OCI-LY7 (cell line): ENCODE results near the gene OASL. TPM values are rescaled to one million over a fixed set of nuclear protein-coding genes. Genes with fewer than 3 reads are reported as not detected.
A peak's percentile ranks its signal among the peaks of the same experiment; 100 is the strongest.

Source experiments
- Bru-seq: library from RNA; stranded (reverse); fragments of 400-500 nt; gene quantifications from one replicate; lab custom pipeline; 2021; lab: Mats Ljungman, UMichigan
- BruChase-seq, 2 experiments: library from RNA; stranded (reverse); fragments of 400-500 nt; gene quantifications; one replicate each; lab custom pipeline; 2021; lab: Mats Ljungman, UMichigan
- BruUV-seq: library from RNA; stranded (reverse); fragments of 400-500 nt; replicated peaks from 2 replicates; lab custom pipeline; 2021; lab: Mats Ljungman, UMichigan
- CTCF ChIA-PET: fragments of 300-600 bp; sonication (Branson Sonifier 250); formaldehyde crosslinking; loops from one replicate; lab custom pipeline; 2022; ENCODE audit warnings: antibody characterized with exemption; ENCODE audit not compliant: unreplicated experiment; lab: Charles Lee
- POLR2A ChIA-PET: fragments of 300-600 bp; sonication (Branson Sonifier 250); formaldehyde crosslinking; loops from one replicate; lab custom pipeline; 2022; ENCODE audit warnings: antibody characterized with exemption; lab: Charles Lee
- DNase-seq: peaks from one replicate; pipeline ENCODE4 v3.0.0-alpha.2; 2015; ENCODE audit warnings: low spot score
- H2AFZ ChIP-seq: fragments of 200-600 bp; sonication (generic), shearing (Covaris generic); 2 replicates; pipeline ENCODE4 v1.6.1; 2014; ENCODE audit warnings: mild to moderate bottlenecking, antibody characterized with exemption, low read length, moderate library complexity
- H3K27ac ChIP-seq: fragments of 200-600 bp; sonication (generic); 2 replicates; pipeline ENCODE4 v1.5.1; 2014; ENCODE audit warnings: mixed run types, low read depth, mild to moderate bottlenecking, moderate library complexity, low read length, inconsistent platforms; ENCODE audit not compliant: poor library complexity, severe bottlenecking
- H3K36me3 ChIP-seq: fragments of 200-600 bp; sonication (generic); 2 replicates; pipeline ENCODE4 v1.6.1; 2014; ENCODE audit warnings: mild to moderate bottlenecking, antibody characterized with exemption, low read length, moderate library complexity, mixed read lengths; ENCODE audit not compliant: insufficient read depth
- H3K4me1 ChIP-seq: fragments of 200-600 bp; sonication (generic); 2 replicates; pipeline ENCODE4 v1.5.1; 2014; ENCODE audit warnings: mild to moderate bottlenecking, low read length; ENCODE audit not compliant: insufficient read depth, poor library complexity, severe bottlenecking
- H3K4me2 ChIP-seq: fragments of 200-600 bp; sonication (generic); 2 replicates; pipeline ENCODE4 v1.6.1; 2014; ENCODE audit warnings: mild to moderate bottlenecking, low read length
- H3K4me3 ChIP-seq: fragments of 200-600 bp; sonication (generic); 2 replicates; pipeline ENCODE4 v1.5.1; 2014; ENCODE audit warnings: mild to moderate bottlenecking, low read depth, low read length; ENCODE audit not compliant: poor library complexity, severe bottlenecking
- H3K79me2 ChIP-seq: fragments of 200-600 bp; sonication (generic); 2 replicates; pipeline ENCODE4 v1.6.1; 2016; ENCODE audit warnings: low read depth, mild to moderate bottlenecking, low read length, moderate library complexity, mixed read lengths; ENCODE audit not compliant: insufficient read depth
- H3K9me2 ChIP-seq: fragments of 200-600 bp; sonication (generic); 2 replicates; pipeline ENCODE4 v1.6.1; 2016; ENCODE audit warnings: mild to moderate bottlenecking, low read length, mixed read lengths; ENCODE audit not compliant: insufficient read depth
- H3K9me3 ChIP-seq: fragments of 200-600 bp; sonication (generic); 2 replicates; pipeline ENCODE4 v1.6.1; 2014; ENCODE audit warnings: mild to moderate bottlenecking, mixed run types, low read length, mixed read lengths
- H4K20me1 ChIP-seq: fragments of 200-600 bp; sonication (generic); 2 replicates; pipeline ENCODE4 v1.6.1; 2014; ENCODE audit warnings: mild to moderate bottlenecking, antibody characterized with exemption, low read length, moderate library complexity, mixed read lengths; ENCODE audit not compliant: insufficient read depth
- EZH2phosphoT487 ChIP-seq: fragments of 200-600 bp; sonication (generic); IDR thresholded peaks from 2 replicates; pipeline ENCODE4 v1.6.1; 2018; ENCODE audit warnings: low read depth, borderline replicate concordance, mild to moderate bottlenecking, mixed run types, antibody characterized with exemption, low read length, moderate library complexity, mixed read lengths
- intact Hi-C: fragments of 100-400 bp; cut with micrococcal nuclease; formaldehyde crosslinking; loops from one replicate; pipeline ENCODE4 v1.10.0; 2022; ENCODE audit not compliant: unreplicated experiment
- long read RNA-seq: library from polyadenylated mRNA; stranded (forward); transcript quantifications from one replicate; pipeline ENCODE4 v2.0.0, GENCODE V29; 2022
- total RNA-seq, 2 experiments: library from RNA; depleted of rRNA in 1 of 2; stranded (reverse); fragments of >200 nt in 1 of 2; shearing (Covaris generic) in 1 of 2; gene quantifications; 2 replicates each; pipeline ENCODE4 v1.2.3, GENCODE V29; 2014 to 2022
- TF ChIP-seq, protein P1 (sequence below): fragments of 200-600 bp; sonication (generic); conservative IDR thresholded peaks from 2 replicates; pipeline ENCODE4 v1.5.1; 2014; ENCODE audit warnings: mild to moderate bottlenecking, antibody characterized with exemption, low read length, moderate library complexity, mixed read lengths

The OASL gene, protein sequence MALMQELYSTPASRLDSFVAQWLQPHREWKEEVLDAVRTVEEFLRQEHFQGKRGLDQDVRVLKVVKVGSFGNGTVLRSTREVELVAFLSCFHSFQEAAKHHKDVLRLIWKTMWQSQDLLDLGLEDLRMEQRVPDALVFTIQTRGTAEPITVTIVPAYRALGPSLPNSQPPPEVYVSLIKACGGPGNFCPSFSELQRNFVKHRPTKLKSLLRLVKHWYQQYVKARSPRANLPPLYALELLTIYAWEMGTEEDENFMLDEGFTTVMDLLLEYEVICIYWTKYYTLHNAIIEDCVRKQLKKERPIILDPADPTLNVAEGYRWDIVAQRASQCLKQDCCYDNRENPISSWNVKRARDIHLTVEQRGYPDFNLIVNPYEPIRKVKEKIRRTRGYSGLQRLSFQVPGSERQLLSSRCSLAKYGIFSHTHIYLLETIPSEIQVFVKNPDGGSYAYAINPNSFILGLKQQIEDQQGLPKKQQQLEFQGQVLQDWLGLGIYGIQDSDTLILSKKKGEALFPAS
- total RNA-seq (2014; rRNA removed; shearing (Covaris generic)): 0.09 TPM in 1 of 2 replicates, not detected in the other
- 0.25 TPM in 1 of 2 replicates, not detected in the other for total RNA-seq (2022)
- Bru-seq, nascent RNA: percentile 11 among the genes with signal in this experiment
- percentile 10 among the genes with signal in this experiment for BruChase-seq, experiment 1, labeled RNA remaining after a 6-hour chase
- percentile 6 among the genes with signal in this experiment for BruChase-seq, experiment 2, labeled RNA remaining after a 2-hour chase
- long read RNA-seq: 0 reads

DNA sequence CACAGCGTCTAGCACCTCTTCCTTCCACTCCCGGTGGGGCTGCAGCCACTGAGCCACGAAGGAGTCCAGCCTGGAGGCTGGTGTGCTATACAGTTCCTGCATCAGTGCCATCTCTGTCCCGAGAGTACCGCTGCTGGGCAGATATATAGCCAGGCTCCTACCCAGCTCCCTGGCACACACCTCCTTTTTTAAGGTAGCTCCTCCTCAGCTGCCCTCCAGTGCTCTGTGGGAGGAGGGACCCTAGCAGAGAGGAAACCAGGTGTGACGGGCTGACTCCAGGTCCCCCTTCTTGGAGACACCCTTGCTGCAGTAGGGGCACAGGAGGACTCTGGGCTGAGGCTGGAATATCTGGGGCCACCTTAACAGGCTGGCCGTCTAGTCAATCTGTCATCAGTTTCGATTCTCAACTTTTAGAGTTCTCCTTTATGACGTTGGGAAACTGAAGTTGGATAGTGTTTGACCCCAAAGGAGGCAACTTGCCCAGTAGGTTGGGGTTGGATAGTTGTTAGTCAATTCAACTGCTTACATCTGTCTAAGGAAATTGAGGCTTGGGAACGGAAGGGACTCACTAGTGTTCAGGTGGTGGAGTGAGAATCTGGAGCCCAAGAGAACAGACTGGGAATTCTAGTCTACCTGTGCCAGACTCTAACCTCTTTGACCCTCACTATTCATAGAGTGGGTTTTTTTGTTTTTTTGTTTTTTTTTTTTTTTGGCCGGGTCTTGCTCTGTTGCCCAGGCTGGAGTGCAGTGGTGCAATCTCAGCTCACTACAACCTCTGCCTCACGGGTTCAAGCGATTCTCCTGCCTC, at the start of gene OASL:
OASL (minus strand) TSS at position 386 of the 808 bp plus-strand sequence; CDS start at position 111, 275 bp downstream.
- no peaks in the 10 kb centered on the region for H3K9me3 ChIP-seq
- H3K9me2 ChIP-seq: no peaks in the 10 kb centered on the region
- peak within 1 kb of the TSS; percentile 52; the same call in 1 of the 2 replicates for H2AFZ ChIP-seq
- no TSS peak for BruUV-seq
- no peaks in the 10 kb centered on the region for H4K20me1 ChIP-seq
- intact Hi-C loops: no loop called here
- ChIA-PET CTCF (interaction anchor here (0.6 kb wide), 1 partner anchor 50 kb away, joined by 3 read pairs; no protein-coding TSS in a partner anchor), POLR2A (no interaction called here)
- no peak for TF ChIP-seq EZH2phosphoT487
- TF ChIP-seq, protein P1, sequence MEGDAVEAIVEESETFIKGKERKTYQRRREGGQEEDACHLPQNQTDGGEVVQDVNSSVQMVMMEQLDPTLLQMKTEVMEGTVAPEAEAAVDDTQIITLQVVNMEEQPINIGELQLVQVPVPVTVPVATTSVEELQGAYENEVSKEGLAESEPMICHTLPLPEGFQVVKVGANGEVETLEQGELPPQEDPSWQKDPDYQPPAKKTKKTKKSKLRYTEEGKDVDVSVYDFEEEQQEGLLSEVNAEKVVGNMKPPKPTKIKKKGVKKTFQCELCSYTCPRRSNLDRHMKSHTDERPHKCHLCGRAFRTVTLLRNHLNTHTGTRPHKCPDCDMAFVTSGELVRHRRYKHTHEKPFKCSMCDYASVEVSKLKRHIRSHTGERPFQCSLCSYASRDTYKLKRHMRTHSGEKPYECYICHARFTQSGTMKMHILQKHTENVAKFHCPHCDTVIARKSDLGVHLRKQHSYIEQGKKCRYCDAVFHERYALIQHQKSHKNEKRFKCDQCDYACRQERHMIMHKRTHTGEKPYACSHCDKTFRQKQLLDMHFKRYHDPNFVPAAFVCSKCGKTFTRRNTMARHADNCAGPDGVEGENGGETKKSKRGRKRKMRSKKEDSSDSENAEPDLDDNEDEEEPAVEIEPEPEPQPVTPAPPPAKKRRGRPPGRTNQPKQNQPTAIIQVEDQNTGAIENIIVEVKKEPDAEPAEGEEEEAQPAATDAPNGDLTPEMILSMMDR: no peak
- H3K79me2 ChIP-seq: no peaks in the 10 kb centered on the region
- H3K4me2 ChIP-seq: peak within 1 kb of the TSS; percentile 50
- H3K4me1 ChIP-seq: peaks cover 11% of the 10 kb centered on the region
- H3K36me3 ChIP-seq: no peaks in the 10 kb centered on the region
- no peak for DNase-seq
- H3K4me3 ChIP-seq: peak within 1 kb of the TSS; percentile 45
- H3K27ac ChIP-seq: no peak within 1 kb of the TSS

DNA sequence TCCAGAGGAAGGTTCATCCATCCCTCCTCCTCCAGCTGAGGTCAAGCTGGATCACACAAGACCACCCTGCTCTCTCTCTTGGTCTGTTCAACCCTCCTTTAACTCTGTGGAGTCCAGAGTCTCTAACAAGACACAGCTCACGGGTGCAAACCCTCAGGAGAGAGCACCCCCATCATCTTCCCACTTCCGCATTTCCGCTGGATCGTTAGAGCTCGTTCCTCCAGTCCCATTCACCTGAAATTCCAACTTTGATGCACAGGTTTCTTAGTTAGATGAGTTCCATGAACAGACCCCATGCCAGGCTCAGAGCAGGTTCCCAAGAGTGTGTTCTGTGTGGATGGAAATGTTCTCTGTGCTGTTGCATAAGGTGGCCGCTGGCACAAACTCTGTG, 49.1 kb upstream of the OASL start:
- Histone ChIP-seq H2AFZ (no peak overlapping the region), H3K27ac (no peak overlapping the region), H3K4me3 (no peak overlapping the region), H3K4me1 (no peaks in the 10 kb centered on the region), H3K4me2 (no peak overlapping the region), H3K9me3 (no peaks in the 10 kb centered on the region), H3K36me3 (no peaks in the 10 kb centered on the region), H3K79me2 (no peaks in the 10 kb centered on the region), H4K20me1 (no peaks in the 10 kb centered on the region), H3K9me2 (no peaks in the 10 kb centered on the region)
- POLR2A ChIA-PET: no interaction called here
- intact Hi-C loops: no loop called here
- TF ChIP-seq, protein P1: no peak
- no peak for TF ChIP-seq EZH2phosphoT487
- no TSS peak for BruUV-seq
- no peak for DNase-seq
- CTCF ChIA-PET: no interaction called here
